GM18867 (cell line): ENCODE data around the gene ZBTB42.

Experiments
- ATAC-seq: cut with Tn5 transposase; IDR thresholded peaks from one replicate; pipeline ENCODE4 v1.9.1; 2021; ENCODE audit warnings: mild to moderate bottlenecking, moderate library complexity; ENCODE audit not compliant: unreplicated experiment

The ZBTB42 gene

GRCh38 chr14:104769324-104770071, 31.4 kb upstream of the ZBTB42 start:
- ATAC-seq: no peak

GRCh38 chr14:104770072-104770579, 30.8 kb upstream of the ZBTB42 start:
- no peak for ATAC-seq

- no peak for ATAC-seq
Measured at GRCh38 chr14:104770851-104771272, 30.0 kb upstream of the ZBTB42 start.

DNA sequence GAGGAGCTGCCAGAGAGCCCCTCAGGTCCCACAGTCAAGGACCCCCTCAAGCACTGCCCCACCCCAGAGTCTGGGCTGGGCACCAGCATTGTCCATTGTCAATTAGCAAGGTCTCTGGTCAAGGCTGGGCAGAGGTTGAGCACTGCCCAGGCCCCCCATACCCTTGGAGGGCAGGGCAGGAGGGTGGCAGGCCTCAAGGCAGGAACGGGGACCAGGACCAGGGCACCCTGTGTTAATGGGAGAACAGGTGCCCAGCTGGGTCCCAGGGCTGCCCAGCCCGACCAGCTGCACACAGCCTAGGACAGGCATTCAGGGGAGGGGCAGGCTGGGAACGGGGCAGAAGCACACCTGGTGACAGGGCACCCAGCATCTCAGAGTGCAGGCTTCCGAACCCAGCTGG, 29.5 kb upstream of the ZBTB42 start:
- no peak for ATAC-seq

GRCh38 chr14:104771918-104772706, 28.8 kb upstream of the ZBTB42 start:
- no peak for ATAC-seq

- no peak for ATAC-seq
Measured at GRCh38 chr14:104772707-104773504, 28.0 kb upstream of the ZBTB42 start.

DNA sequence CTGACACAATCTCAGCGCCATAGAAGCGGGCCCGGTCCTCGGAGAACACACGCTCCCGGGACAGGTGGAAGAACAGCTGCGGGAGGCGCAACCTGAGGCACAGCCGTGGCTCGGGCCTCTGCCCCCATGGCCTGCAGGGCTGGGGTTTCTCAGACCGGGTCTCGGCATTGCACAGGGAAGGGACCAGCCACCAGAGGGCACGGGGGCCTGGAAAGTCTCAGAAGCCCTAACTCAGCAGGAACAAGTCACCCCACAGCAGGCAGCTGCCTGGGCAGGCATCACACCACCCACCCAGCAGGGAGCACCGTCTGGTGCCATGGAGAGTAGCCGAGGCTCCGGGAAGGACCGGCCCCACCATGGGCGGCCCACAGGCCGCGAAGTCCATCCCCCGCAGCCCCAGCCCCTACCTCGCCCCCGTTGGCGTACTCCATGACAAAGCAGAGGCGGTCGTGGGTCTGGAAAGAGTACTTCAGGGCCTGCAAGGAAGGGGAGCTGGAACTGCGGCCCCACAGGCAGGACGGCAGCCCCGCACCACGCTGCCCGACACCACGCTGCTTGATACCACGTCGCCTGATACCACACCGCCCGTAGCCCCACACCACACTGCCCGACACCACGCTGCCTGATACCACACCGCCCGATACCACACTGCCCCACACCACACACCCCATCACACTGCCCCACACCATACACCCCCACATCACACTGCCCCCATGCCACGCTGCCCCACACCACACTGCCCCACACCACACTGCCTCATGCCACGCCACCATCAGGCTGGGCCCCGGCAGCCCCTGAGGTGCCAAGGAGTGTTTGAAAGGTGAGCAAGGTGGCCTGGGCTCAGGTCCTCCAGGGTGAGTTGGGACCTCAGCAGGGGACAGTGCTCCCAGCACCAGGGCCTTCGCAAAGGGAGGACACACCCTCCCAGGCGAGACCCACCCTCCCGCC, 27.1 kb upstream of the ZBTB42 start:
- no peak for ATAC-seq

DNA sequence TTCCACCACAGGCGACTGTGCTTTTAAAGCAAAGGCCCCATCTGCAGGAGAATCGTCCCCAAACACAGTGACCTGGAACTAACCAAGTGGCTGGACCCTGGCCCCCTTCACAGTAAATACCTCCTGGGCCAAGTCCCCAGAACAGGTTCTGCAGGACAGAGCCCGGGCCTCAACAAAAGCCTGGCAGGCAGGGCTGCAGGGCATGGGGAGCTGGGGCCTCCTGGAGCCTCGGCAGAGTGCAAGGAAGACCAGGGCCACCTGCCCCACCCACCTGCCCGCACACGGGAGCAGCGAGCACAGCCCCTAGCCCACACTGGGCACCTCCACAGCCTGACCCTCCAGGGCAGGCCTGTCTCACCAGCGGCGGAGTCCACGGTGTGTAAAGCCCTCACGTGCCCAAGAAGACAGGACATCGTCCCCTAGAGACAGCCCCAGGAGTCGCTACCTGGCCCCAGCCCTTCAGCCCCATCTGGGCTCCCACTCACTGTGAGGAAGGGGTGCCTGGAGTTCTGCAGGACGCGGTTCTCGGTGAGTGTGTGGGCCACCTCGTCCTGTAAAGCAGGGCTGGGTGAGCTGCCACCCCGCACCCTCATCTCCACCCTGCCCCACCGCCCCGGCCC, 26.3 kb upstream of the ZBTB42 start:
- ATAC-seq: no peak

- no peak for ATAC-seq
Measured at GRCh38 chr14:104775073-104775489, 25.8 kb upstream of the ZBTB42 start.

DNA sequence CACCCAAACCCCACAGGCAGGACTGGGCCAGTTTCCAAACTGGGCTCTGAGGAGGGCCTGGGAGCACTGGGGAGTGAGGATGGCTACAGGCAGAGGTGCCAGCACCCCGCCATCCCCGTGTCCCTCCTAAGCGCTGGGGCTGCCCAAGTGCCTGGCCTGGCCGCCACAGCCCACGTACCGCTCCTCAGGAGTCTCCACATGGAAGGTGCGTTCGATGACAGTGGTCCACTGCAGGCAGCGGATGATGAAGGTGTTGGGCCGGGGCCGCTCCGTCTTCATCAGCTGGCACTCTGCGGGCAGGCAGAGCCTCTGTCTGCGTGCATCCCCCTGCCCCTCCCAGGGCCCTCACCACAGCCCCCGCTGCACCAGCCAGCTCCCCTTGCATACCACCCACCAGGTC, 24.4 kb upstream of the ZBTB42 start:
- ATAC-seq: no peak

- ATAC-seq: no peak
Measured at GRCh38 chr14:104776961-104777807, 23.7 kb upstream of the ZBTB42 start.

- no peak for ATAC-seq
Measured at GRCh38 chr14:104777808-104778249, 23.1 kb upstream of the ZBTB42 start.

GRCh38 chr14:104778694-104779331, 22.1 kb upstream of the ZBTB42 start:
- ATAC-seq: no peak

DNA sequence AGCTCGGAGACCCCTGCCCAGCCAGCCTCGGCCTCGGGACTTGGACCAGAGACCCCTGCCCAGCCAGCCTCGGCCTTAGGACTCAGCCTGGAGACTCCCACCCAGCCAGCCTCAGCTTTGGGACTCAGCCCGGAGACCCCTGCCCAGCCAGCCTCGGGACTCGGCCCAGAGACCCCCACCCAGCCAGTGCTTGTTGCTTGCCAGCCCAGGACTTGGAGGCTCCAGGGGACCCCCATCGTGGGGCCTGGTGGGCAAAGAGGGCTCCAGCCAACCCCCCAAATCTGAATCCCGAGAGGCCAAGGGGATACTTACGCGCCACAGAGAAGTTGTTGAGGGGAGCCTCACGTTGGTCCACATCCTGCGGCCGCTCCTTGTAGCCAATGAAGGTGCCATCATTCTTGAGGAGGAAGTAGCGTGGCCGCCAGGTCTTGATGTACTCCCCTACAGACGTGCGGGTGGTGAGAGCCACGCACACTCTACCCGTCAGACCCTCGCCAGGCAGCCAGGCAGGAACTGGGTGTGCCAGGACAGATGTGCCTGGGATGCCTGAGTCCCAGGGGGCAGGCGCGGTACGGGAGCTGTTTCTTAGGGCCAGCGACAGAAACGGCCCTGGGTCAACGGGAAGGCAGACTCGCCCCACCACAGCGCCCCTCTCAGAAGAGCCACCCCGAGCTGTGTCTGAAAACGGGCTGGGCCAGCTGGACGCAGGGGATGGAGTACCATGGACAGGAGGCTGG, 21.0 kb upstream of the ZBTB42 start:
- no peak for ATAC-seq

GRCh38 chr14:104780513-104781030, 20.3 kb upstream of the ZBTB42 start:
- ATAC-seq: no peak

- no peak for ATAC-seq
Measured at GRCh38 chr14:104781271-104782077, 19.4 kb upstream of the ZBTB42 start.
